NK-92 treated with Interleukin-12 subunit alpha and Interleukin-12 subunit beta, amount 100 ng/mL, for 24 hours (cell line): Measurements from ENCODE around the gene CLIC3.

Experiments used
- DNase-seq: peaks from one replicate; lab custom pipeline; 2025; lab: John Stamatoyannopoulos, UW

Gene CLIC3

DNA sequence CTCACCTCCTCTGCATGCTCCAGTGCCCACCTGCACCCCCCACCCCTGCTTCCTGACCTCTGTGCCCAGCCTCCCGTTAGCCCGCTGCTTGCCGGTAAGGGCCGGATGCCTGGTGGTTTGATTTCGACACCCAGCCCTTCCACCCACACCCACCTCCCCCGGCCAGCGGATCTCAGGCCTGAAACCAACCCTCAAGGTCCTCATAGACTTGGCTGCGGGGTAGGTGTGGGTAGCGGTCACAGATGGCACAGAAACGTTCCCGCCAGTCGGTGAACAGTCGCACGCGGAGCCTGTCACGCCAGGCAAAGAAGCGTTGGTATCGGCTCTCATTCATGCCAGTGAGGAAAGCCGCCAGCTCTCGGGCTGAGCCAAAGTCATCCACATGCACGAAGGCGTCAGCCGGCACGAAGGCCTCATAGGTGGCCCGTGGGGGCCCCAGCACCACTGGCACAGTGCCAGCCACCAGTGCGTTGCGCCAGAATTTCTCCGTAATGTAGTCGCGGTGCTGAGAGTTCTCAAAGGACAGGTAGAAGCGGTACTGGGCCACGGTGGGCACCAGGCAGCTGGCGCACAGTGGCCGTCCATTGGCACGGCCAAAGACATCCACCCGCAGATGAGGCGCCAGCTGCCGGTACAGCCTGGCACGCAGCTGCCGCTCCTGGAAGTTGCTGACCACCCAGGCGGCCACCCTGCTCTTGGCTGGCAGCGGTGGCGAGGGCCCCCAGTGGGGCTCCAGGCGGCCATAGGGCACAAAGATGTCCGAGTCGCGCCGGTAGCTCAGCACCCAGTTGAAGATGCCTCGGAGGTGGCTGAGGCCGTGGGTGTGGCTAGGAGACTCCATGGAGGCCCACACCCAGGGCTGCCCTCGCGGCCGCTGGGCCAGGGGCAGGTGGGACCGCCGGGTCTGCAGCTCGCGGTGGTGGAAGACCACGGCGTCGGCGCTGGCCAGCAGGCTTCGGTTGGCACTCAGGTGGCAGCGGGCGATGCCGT lies 34.5 kb upstream of the CLIC3 start:
- peak; percentile 72 for DNase-seq

DNA sequence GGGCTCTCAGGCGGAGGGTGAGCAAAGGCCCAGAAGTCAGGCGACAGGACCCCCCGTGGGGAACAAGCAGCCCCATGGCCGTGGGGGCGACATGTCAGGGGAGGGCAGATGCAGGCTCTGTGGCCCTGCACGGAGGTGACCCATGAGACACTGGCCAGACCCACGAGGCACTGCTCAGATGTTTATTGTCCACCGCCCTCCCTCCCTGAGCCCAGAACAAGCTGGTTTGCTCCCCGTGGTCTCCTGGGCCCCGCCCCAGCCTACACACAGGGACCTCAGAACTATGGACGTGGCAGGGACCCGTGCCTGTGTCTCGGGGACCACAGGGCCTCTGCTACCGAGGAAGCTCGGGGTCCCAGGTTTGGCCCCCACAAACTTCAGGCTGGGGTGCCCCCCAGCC lies 33.6 kb upstream of the CLIC3 start:
- peak; percentile 48 for DNase-seq

DNA sequence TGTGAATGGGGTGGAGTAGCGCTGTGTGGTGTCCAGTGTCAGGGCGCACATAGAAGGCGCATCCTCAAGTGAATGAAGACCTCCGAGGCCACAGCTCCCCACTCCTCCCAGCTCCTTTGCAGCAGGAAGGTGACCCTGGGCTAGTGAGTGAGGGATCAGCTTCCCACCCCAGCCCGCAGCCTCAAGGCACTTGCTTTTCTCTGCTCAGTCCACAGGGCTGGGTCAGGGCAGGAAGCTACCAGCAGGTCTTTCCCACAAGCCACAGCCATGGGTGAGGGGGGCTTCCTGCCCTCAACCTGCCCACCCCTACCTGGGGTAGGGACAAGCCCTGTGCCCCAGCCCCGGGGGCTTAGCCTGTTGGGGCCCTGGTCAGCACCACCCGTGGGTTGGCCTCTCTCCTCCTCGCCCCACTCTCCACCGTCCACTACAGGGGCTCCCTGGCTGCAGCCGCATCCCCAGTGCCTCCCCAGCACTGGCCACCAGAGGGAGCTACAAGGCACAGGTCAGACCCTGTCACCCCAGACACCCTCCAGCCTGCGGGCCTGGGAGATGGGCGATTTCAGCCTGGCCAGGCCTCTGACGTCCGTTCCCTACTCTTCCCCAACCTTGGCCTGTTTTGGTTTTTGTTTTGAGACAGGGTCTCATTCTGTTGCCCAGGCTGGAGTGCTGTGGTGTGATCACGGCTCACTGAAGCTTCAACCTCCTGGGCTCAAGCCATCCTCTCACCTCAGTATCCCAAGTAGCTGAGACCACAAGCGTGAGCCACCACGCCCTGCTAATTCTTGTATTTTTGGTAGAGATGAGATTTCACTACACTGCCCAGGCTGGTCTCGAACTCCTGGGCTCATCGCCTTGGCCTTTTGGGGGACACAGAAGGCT lies 32.9 kb upstream of the CLIC3 start:
- DNase-seq, result peak; percentile 85

GRCh38 chr9:137028263-137029057 lies 32.1 kb upstream of the CLIC3 start:
- peak; percentile 75 for DNase-seq

- no peak for DNase-seq
Observed at GRCh38 chr9:137027369-137028262, 31.2 kb upstream of the CLIC3 start, which contains the start of gene ABCA2. TSS of gene ABCA2 (minus strand) at chr9:137028237. CDS start at chr9:137028140, 97 bp downstream.

DNA sequence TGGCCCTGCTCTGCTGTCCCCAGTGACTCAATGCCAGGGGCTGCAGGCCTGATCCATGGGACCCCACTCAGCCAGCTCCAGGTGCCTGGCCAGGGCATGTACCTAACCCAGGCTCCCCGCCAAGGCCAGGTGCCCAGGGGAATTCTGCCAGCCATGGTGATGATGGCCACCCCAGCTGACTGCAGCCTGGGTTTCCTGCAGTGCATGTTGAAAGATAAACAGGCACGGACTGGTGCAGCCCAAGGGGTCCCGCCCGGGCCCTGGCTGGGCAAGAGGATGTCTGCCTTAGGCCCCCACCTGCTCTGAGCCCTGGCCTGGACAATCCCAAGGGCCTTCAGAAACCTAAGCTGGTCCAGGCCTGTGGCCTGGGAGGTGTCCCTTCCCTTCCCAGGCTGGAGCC lies 30.5 kb upstream of the CLIC3 start:
- no peak for DNase-seq

- no peak for DNase-seq
Observed at GRCh38 chr9:137026384-137026783, 30.0 kb upstream of the CLIC3 start.

DNA sequence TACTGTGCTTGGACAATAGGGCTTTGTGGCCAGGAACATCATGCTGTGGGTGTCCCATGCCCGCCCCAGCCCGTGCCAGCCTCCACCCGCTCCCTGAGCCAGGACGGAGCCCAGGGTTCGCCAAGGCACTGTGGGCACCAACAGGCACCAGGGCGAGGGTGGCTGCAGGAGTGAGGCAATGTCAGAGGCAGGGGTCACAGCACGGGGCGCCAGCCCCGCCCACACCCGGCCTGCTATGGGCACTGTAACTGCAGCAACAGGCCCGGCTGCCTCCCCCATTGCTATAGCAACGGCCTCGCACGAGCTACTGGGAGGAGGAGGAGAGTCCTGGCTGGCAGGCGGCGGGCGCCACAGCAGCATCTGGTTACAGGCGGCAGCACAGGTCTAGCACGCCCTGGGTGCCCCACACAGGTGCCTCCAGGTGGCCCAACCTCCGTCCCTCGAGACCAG lies 29.2 kb upstream of the CLIC3 start:
- DNase-seq, result no peak

- DNase-seq, result no peak
Observed at GRCh38 chr9:137023583-137023991, 27.2 kb upstream of the CLIC3 start.

DNA sequence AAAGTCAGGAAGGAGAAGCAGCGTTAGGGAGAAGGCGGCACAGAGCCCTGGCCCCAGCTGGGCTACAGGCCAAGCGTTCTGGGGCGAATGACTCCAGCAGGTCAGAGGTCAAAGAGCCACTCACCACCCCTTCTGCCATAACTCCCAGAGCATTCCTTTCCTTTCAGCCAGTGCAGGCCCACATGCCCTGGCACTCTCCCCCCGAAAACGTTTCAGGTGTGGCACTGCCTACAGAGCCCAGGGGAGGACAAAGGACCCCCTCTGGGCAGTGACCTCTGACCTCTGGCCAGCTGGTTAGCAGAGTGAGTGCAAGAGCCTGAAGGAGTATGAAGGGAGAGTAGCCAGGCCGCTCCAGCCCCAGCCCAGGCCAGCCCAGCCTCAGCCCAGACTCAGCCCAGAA lies 26.8 kb upstream of the CLIC3 start:
- no peak for DNase-seq

- DNase-seq, result no peak
Observed at GRCh38 chr9:137022662-137023008, 26.3 kb upstream of the CLIC3 start.

GRCh38 chr9:137021979-137022661 lies 25.8 kb upstream of the CLIC3 start:
- DNase-seq, result peak; percentile 75

GRCh38 chr9:137021568-137021978 lies 25.2 kb upstream of the CLIC3 start:
- DNase-seq, result no peak

DNA sequence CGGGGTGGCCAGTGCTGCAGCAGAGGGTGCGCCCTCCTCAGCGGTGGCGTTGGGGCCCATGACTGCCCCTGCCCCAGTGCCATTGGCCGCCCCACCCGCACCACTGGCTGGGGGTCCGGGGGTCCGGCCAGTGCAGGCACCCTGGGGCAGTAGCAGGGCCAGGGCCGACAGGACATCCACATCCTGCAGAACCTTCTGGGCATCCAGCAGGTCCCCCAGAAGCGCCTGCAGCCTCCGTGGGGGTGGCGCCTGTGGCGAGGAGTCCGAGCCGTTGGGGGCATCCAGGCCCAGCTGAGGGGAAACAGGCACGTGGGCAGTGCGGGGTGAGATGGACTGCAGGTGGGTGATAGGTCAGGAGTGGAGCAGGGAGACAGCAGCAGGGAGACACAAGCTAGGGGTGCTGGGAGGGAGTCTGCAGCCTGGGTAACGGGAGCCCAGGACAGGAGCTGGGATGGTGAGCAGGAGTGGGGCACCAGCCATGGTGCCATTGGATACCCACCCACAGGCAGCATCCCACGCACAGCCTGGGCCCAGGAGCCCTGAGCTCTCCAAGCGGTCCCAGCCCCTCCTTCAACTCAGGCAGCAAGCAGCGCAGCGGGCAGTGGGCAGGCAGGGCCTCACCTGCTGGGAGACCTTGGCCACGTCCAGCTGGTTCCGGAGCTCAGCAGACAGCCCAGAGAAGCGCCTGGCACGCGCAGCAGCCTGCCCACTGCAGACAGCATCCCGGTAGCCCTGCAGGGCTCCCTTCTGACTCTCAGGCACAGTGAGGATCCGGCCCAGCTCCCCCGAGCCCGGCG lies 24.6 kb upstream of the CLIC3 start:
- DNase-seq, result no peak

DNA sequence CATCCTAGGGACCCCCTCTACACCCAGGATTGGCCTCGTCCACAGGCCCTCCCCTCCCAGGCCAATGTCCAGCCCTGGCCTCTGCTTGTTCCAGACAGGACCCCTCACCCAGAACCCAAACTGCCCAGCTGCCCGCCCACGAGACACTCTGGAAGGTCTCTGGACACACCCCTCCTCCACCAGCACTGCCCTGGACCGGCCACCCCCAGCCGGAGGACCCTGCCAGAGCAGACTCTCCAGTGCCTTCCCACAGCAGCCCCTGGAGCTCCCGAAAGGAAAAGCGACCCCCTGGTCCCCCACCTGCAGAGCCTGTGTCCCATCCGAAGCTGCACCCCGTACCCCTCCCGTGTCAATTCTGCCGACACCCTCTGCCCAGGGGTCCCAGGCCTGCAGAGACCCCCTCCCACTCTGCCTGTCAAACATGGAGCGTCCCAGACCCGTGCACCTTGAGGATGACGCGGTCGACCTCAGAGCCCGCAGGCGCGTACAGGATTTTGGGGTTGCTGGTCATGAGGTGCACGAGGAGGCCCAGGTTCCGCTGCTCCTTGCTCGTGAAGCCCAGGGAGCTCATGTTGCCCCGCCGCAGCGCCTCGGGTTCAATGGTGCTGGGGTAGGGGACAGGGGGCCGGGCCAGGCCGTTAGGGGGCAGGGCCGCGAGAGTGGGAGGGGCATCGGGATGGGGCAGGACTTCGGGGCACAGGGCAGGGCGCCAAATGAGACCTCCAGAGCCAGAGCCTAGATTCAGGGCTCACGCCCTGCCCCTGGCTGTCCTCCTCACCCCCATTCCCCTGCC lies 23.7 kb upstream of the CLIC3 start:
- no peak for DNase-seq

DNA sequence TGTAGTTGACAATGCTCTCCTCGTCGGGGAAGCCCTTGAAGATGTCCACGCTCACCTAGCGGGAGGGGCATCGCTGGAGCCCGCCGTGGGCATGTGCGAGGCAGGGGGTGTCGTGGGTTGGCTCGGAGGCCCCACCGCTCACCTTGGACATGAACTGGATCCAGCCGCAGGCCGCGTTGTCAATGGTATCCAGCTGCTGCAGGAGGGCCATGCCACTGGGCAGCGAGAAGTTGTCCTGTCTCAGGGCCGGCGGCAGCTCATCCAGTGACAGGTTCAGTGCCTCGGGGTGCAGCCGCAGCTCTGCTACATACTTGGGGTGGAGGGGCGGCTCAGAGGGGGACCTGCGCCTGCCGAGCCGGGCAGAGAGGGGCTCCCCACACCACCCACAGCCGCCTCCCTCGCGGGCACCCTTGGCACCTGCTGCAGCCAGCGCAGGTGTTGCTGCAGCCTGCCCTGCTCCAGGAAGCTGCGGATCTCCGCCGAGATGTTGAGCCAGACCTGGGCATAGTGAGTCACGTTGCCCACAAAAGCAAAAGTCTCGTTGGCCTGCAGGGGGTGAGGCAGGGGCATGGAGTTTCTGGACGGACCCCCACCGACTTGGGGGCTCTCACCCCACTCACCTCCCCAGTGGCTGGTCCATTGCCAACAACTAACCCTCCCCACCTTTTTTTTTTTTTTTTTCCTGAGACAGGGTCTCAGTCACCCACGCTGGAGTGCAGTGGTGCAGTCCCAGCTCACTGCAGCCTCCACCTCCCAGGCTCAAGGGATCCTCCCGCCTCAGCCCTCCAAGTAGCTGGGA lies 22.6 kb upstream of the CLIC3 start:
- no peak for DNase-seq

GRCh38 chr9:137017791-137018497 lies 21.6 kb upstream of the CLIC3 start:
- DNase-seq, result no peak
